ENCODE measurements around the gene USP25. TPM values are rescaled to one million over a fixed set of nuclear protein-coding genes. Genes with fewer than 3 reads are reported as not detected.
A peak's percentile ranks its signal among the peaks of the same experiment; 100 is the strongest.

USP25 gene
- total and polyA plus RNA-seq, 10 donors = 9.3 to 62.2 (median 48.2) TPM

DNA sequence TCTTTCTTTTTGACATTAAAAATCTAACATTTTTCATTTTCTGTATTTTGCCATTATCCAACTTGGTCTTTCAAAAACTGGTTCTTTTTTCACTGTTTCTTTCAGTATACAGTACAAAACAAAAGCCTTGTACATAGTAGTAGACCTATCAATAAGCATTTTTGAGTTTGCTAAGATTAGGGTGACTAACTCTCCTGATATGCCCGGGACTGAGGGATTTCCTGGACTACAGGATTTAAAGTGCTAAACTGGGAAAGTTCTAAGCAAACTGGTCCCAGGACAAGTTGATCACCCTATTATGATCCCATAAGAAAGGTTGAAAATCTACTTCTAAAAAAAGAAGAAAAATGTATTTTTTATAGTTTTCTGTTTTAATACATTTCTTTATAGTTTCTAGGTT, 120.9 kb downstream of the USP25 start:
- DNase-seq = no peak
- Histone ChIP-seq H3K27ac (no peak overlapping the region), H3K27me3 (replicated peaks in 1 of 7) (no peaks in the 10 kb centered on the region), H3K36me3 (peaks cover 0 to 58% (median 11%) of the 10 kb centered on the region in 6 donors), H3K9me3 (no peaks in the 10 kb centered on the region), H3K4me1 (no peaks in the 10 kb centered on the region), H3K4me3 (no peak overlapping the region)
- intact Hi-C loops (cut with DNase I; ENCODE audit: low total_unique reads) = no loop called here
- WGBS, 5 donors = 70 to 84% (median 80%) methylated on average over 1 of the region's 1 CpG
- TF ChIP-seq POLR2AphosphoS5 (IDR thresholded peaks at IDR 0.05) (no peak), POLR2A (IDR thresholded peaks at IDR 0.05) (no peak), CTCF (IDR thresholded peaks at IDR 0.05 in 8 of 11, conservative IDR thresholded peaks at IDR 0.05 in 3 of 11) (no peak)

- no peak overlapping the region for H3K27ac ChIP-seq
- no peak overlapping the region for H3K4me3 ChIP-seq
- intact Hi-C loops (cut with DNase I; ENCODE audit: low total_unique reads) = no loop called here
- peaks cover 0 to 64% (median 11%) of the 10 kb centered on the region in 6 donors for H3K36me3 ChIP-seq
- H3K27me3 ChIP-seq (replicated peaks in 1 of 7) = no peaks in the 10 kb centered on the region
- no peak for DNase-seq
- peaks cover 0 to under 1% (median 0%) of the 10 kb centered on the region in 6 donors for H3K4me1 ChIP-seq
- TF ChIP-seq POLR2AphosphoS5 (IDR thresholded peaks at IDR 0.05) (no peak), CTCF (IDR thresholded peaks at IDR 0.05 in 8 of 11, conservative IDR thresholded peaks at IDR 0.05 in 3 of 11) (no peak), POLR2A (IDR thresholded peaks at IDR 0.05) (no peak)
- WGBS, 5 donors = 74 to 90% (median 84%) methylated on average over 3 of the region's 3 CpGs
- no peaks in the 10 kb centered on the region for H3K9me3 ChIP-seq
Observed at GRCh38 chr21:15852146-15852545, 122.4 kb downstream of the USP25 start.

- no peak overlapping the region for H3K4me3 ChIP-seq
- peaks cover 0 to 11% (median 0%) of the 10 kb centered on the region in 6 donors for H3K4me1 ChIP-seq
- no peak overlapping the region for H3K27ac ChIP-seq
- TF ChIP-seq POLR2AphosphoS5 (IDR thresholded peaks at IDR 0.05) = no peak
- H3K9me3 ChIP-seq = no peaks in the 10 kb centered on the region
- intact Hi-C loops (cut with DNase I; ENCODE audit: low total_unique reads) = no loop called here
- no peaks in the 10 kb centered on the region for H3K27me3 ChIP-seq (replicated peaks in 1 of 7)
- peaks cover 0 to 55% (median 10%) of the 10 kb centered on the region in 6 donors for H3K36me3 ChIP-seq
- WGBS, 5 donors = 95 to 99% (median 96%) methylated on average over 3 of the region's 3 CpGs
- no peak for DNase-seq
Observed at GRCh38 chr21:15853126-15853525, 123.3 kb downstream of the USP25 start.

DNA sequence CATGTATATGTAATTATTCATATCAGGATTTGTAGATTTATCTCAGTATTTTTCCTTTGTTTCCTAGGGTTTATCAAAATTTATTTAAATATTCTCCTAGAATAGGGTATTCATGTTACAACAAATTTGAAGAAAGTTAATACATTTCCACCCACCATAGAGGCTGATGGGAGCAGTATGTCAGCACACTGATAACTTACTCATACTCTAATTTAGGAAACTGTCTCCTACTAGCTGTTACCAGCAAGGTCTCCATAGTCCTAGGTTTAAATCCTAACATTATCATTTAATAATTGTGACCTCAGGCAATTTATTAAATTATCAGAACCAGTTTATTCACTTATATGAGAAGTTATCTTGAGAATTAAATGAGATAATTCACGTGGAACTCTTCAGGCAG, 127.0 kb downstream of the USP25 start:
- no peak overlapping the region for H3K4me3 ChIP-seq
- TF ChIP-seq POLR2A (IDR thresholded peaks at IDR 0.05) (no peak), POLR2AphosphoS5 (IDR thresholded peaks at IDR 0.05) (no peak), CTCF (IDR thresholded peaks at IDR 0.05 in 8 of 11, conservative IDR thresholded peaks at IDR 0.05 in 3 of 11) (no peak)
- intact Hi-C loops (cut with DNase I; ENCODE audit: low total_unique reads) = no loop called here
- no peak for DNase-seq
- H3K27ac ChIP-seq = no peak overlapping the region
- H3K4me1 ChIP-seq = peaks cover 0 to 17% (median 0%) of the 10 kb centered on the region in 6 donors
- 95 to 100% (median 96%) methylated on average over 1 of the region's 1 CpG for WGBS, 5 donors
- no peaks in the 10 kb centered on the region for H3K27me3 ChIP-seq (replicated peaks in 1 of 7)
- H3K36me3 ChIP-seq = peaks cover 0 to 48% (median 8%) of the 10 kb centered on the region in 6 donors
- H3K9me3 ChIP-seq = no peaks in the 10 kb centered on the region

DNA sequence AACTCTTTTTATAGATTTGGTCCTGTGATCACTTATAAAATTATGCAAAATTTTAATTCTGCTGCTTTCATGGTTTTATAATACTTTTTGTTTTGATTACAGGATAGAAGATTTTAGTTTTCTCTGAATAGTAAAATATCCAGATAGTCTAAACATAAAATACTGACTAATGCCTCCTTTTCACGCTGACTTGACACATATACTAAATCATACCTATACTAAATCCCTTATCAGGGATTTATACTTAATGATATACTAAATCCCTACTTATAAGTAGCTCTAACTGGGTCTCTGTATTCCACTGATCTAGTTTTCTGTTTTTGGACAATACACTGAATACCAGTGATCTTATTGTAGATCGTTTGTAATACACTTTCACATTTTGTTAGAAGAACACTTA, 128.0 kb downstream of the USP25 start:
- peak overlapping the region in 5 of 8 donors; percentile 2 to 54 (median 42) for H3K27ac ChIP-seq
- no peak for DNase-seq
- H3K4me1 ChIP-seq = peaks cover 0 to 17% (median 0%) of the 10 kb centered on the region in 6 donors
- TF ChIP-seq CTCF (IDR thresholded peaks at IDR 0.05 in 8 of 11, conservative IDR thresholded peaks at IDR 0.05 in 3 of 11) = no peak
- no peak for TF ChIP-seq POLR2AphosphoS5 (IDR thresholded peaks at IDR 0.05)
- TF ChIP-seq POLR2A (IDR thresholded peaks at IDR 0.05) = no peak
- no peak overlapping the region for H3K4me3 ChIP-seq
- WGBS, 5 donors = 31 to 42% (median 37%) methylated on average over 2 of the region's 2 CpGs
- no peaks in the 10 kb centered on the region for H3K27me3 ChIP-seq (replicated peaks in 1 of 7)
- intact Hi-C loops (cut with DNase I; ENCODE audit: low total_unique reads) = no loop called here
- no peaks in the 10 kb centered on the region for H3K9me3 ChIP-seq
- peaks cover 0 to 46% (median 8%) of the 10 kb centered on the region in 6 donors for H3K36me3 ChIP-seq
